GM20000 (cell line): Measurements from ENCODE around the gene KRTAP9-8.
"Not testable (repeated sequence)": the region's sequence is repeated elsewhere in the genome, so short reads cannot be mapped to it uniquely, and the experiment has no call there.

Source experiments
- DNase-seq: peaks from one replicate; pipeline ENCODE4 v3.0.0; 2012; ENCODE audit warnings: low spot score
- TF ChIP-seq, protein P1 (sequence below): IDR thresholded peaks from 2 replicates; pipeline ENCODE4 v1.5.1; 2012; ENCODE audit warnings: mild to moderate bottlenecking, control low read depth; ENCODE audit errors: extremely low read depth, missing control alignments

KRTAP9-8 gene

DNA sequence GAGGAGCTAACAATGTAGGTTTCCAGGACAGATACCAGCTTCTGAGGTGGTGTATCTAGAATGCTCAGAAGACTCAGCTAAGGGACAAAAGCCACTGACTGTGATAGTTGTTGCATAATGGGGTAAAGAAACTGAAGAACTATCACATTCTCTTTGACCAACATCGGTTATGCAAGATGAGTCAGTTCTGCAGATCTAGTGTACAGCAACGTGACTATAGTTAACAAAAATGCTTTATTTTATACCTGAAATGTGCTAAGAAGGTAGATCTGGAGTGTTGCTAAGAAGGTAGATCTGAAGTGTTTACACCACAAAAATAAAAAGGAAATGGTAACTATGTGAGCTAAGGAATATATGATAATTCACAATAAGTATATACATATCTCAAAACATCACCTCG is 29.9 kb downstream of the KRTAP9-8 start:
- TF ChIP-seq, protein P1, sequence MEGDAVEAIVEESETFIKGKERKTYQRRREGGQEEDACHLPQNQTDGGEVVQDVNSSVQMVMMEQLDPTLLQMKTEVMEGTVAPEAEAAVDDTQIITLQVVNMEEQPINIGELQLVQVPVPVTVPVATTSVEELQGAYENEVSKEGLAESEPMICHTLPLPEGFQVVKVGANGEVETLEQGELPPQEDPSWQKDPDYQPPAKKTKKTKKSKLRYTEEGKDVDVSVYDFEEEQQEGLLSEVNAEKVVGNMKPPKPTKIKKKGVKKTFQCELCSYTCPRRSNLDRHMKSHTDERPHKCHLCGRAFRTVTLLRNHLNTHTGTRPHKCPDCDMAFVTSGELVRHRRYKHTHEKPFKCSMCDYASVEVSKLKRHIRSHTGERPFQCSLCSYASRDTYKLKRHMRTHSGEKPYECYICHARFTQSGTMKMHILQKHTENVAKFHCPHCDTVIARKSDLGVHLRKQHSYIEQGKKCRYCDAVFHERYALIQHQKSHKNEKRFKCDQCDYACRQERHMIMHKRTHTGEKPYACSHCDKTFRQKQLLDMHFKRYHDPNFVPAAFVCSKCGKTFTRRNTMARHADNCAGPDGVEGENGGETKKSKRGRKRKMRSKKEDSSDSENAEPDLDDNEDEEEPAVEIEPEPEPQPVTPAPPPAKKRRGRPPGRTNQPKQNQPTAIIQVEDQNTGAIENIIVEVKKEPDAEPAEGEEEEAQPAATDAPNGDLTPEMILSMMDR, result no peak
- DNase-seq, result no peak

DNA sequence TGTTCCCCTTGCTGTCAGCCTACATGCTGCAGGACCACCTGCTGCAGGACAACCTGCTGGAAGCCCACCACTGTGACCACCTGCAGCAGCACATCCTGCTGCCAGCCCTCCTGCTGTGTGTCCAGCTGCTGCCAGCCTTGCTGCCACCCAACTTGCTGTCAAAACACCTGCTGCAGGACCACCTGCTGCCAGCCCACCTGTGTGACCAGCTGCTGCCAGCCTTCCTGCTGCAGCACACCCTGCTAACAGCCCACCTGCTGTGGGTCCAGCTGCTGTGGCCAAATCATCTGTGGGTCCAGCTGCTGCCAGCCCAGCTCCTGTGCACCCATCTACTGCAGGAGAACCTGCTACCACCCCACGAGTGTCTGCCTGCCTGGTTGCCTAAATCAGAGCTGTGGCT is 33.5 kb downstream of the KRTAP9-8 start:
- DNase-seq, result not testable (repeated sequence)

DNA sequence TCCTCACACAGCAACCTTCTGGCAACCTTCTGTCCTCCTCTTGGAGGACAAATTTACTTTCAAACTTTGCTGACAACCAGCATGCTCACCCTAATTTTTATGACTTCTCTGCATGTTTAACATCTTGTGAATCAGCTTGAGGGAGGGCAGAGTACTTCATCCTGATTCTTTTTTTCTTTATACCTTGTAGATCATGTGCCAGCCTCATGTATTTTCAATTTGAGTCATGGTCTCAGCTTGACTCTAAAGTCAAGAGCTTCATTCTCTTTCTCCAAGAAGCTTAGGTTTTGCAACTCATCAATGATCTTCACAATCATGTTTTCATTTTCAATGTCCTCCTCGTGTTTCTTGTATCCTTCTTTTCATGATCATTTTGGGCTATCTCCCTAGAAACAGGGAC is 34.1 kb downstream of the KRTAP9-8 start:
- TF ChIP-seq, protein P1, result no peak
- DNase-seq, result no peak

DNA sequence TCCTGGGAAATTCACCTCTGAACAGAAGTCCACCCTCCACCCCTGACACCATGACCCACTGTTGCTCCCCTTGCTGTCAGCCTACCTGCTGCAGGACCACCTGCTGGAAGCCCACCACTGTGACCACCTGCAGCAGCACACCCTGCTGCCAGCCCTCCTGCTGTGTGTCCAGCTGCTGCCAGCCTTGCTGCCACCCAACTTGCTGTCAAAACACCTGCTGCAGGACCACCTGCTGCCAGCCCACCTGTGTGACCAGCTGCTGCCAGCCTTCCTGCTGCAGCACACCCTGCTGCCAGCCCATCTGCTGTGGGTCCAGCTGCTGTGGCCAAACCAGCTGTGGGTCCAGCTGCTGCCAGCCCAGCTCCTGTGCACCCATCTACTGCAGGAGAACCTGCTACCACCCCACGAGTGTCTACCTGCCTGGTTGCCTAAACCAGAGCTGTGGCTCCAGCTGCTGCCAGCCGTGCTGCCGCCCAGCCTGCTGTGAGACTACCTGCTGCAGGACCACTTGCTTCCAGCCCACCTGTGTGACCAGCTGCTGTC is 37.9 kb downstream of the KRTAP9-8 start, which contains the start of gene KRTAP9-7:
KRTAP9-7 (plus strand) TSS at position 51 of the 543 bp plus-strand sequence; CDS start at position 51, 0 bp downstream.
- not testable (repeated sequence) for DNase-seq

DNA sequence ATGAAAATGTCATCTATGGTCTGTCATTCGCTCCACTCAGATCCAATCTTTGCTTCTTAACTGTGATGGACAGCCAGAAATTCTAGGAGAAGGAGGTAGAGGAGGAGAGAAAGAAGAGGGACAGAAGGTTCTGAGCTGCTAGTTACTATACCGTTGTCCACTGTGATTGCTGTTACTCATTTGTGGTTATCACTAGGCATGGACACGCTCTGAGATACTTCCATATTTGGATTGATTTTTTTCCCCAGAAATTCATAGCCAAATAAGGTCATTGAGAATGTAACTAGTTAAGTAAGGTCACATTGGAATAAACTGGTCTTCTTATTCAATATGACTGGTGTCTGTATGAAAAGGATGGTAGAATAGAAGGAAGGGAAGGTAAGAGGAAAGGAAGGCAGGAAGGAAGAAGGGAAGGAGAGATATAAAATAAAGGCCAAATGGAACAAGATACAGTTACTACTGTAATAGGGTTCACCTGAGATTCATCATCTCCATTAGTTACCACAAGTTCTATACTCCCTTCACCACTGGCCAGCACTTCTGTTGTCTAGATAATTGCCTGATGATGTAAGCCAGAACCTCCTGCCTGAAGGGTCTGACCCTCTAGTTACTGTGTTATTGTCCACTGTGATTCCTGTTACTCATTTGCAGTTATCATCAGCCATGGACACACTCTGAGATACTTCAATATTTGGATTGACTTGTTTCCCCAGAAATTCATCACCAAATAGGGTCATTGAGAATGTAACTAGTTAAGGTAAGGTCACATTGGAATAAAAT is 40.6 kb downstream of the KRTAP9-8 start:
- DNase-seq, result peak; percentile 0
- TF ChIP-seq, protein P1, result no peak

DNA sequence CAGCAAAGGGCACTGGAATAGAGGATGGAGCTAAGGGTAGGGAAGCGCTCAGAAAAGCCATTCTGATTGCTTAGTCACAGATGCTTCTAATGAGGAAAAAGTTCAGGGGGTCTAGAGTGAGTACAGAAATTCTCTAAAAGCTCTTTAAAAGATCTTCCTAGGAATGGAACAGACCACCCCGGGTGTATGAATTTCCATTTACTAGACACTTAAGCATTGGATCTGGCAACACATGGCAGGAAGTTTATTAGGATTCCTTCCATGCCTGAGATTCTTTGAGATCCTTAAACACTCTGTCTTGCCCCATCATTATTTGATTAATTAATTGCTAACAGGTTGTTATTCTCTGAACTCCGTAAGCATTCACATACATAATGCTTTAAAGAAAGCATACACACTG is 46.2 kb downstream of the KRTAP9-8 start:
- TF ChIP-seq, protein P1, result no peak
- peak; percentile 0 for DNase-seq

DNA sequence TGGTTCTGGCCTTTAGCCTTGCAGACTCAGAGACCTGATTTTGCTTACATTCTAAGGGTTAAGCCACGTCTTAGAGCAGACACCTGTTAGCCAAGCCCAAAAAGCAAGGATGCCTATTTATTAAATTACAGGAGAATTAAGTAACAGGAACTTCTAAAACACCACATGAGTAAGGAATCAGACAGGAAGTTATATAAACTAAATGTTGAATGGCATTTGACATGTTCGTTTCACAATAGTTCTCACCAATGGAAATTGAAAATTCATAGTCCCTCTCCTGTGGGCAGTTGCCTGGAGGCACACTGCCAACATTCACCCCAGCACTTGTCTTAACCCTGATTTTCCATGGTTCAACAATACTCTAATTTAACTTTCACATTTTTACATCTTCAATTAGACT is 46.7 kb downstream of the KRTAP9-8 start:
- peak; percentile 0 for DNase-seq
- TF ChIP-seq, protein P1, result no peak

DNA sequence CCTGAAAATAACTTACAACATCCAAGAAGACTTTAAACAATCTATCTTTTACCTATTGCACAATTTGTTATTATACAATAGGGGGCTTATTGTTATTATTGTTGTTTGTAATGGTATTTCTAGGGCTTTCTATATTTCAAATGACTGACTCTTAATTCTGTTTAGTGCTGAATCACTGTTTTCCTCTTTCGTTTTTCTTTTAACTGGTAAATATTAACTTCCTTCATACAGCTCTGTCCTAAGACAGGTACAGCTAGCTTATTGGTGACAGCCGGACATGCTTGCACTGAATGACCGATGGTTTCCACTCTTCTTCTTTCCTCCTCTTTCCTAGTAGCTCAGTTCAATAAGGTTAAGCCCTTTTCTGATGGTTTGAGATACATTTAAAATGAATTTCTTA is 49.3 kb downstream of the KRTAP9-8 start:
- DNase-seq, result peak; percentile 1

More for the DNA sequence above, 49.3 kb downstream of the KRTAP9-8 start:
- TF ChIP-seq, protein P1, result no peak
